H1 (cell line): Measurements from ENCODE around the gene ZNF385D.

ENCODE experiments used
- ASH2L ChIP-seq: fragments of 200-600, 300-600 bp; sonication (generic); IDR thresholded peaks from one replicate; pipeline ENCODE4 v1.7.1; 2017; ENCODE audit warnings: low read length
- CBX5 ChIP-seq: fragments of 300-800, 300-1000 bp; sonication (generic); IDR thresholded peaks from 2 replicates; pipeline ENCODE4 v1.7.1; 2016; ENCODE audit warnings: antibody characterized with exemption, low read length, low read depth
- CREB1 ChIP-seq: IDR thresholded peaks from 2 replicates; pipeline ENCODE4 v1.6.1; 2012; ENCODE audit warnings: inconsistent platforms
- CTCF ChIP-seq, 3 experiments: IDR thresholded peaks; 1 replicate in 2 of 3; 2 replicates in 1 of 3; pipeline versions ENCODE4 v1.5.1 to v1.6.1; 2011; ENCODE audit warnings: low read length in 3 of 3, mild to moderate bottlenecking in 3 of 3, inconsistent platforms in 2 of 3, low read depth in 1 of 3, moderate library complexity in 1 of 3; ENCODE audit not compliant: insufficient read depth in 1 of 3; ENCODE audit errors: control extremely low read depth in 1 of 3
- EP300 ChIP-seq, 2 experiments: IDR thresholded peaks; 1 replicate in 1 of 2; 2 replicates in 1 of 2; pipeline ENCODE4 v1.6.1; 2011 to 2012; ENCODE audit warnings: low read depth in 2 of 2, low read length in 2 of 2, mild to moderate bottlenecking in 2 of 2, borderline replicate concordance in 1 of 2, inconsistent platforms in 1 of 2, moderate library complexity in 1 of 2
- MAX ChIP-seq: IDR thresholded peaks from 2 replicates; pipeline ENCODE4 v1.6.1; 2012; ENCODE audit warnings: inconsistent platforms
- POLR2AphosphoS5 ChIP-seq: IDR thresholded peaks from 2 replicates; pipeline ENCODE4 v1.6.1; 2011; ENCODE audit warnings: low read depth, low read length
- RAD21 ChIP-seq, 2 experiments: IDR thresholded peaks in 1 of 2; conservative IDR thresholded peaks in 1 of 2; 2 replicates each; pipeline ENCODE4 v1.6.1; 2011; ENCODE audit warnings: low read depth in 2 of 2, low read length in 2 of 2, improper control_type of control experiment in 1 of 2, inconsistent platforms in 1 of 2, mild to moderate bottlenecking in 1 of 2, moderate library complexity in 1 of 2
- SIN3A ChIP-seq, 2 experiments: IDR thresholded peaks in 1 of 2; conservative IDR thresholded peaks in 1 of 2; 2 replicates each; pipeline ENCODE4 v1.6.1; 2011 to 2012; ENCODE audit warnings: low read length in 2 of 2, improper control_type of control experiment in 1 of 2, low read depth in 1 of 2, mild to moderate bottlenecking in 1 of 2
- USF2 ChIP-seq: IDR thresholded peaks from 2 replicates; pipeline ENCODE4 v1.6.1; 2011; ENCODE audit warnings: low read length, improper control_type of control experiment
- ZNF274 ChIP-seq: IDR thresholded peaks from 2 replicates; pipeline ENCODE4 v1.7.0; 2012; ENCODE audit warnings: low read length, borderline replicate concordance; ENCODE audit errors: extremely low read depth

GRCh38 chr3:21755896-21756295, 4.9 kb upstream of the ZNF385D start:
- no peak for TF ChIP-seq CTCF (IDR thresholded peaks at IDR 0.05; ENCODE audit: control extremely low read depth in 1 of 3, insufficient read depth in 1 of 3, low read depth in 1 of 3, low read length in 3 of 3)
- no peak for TF ChIP-seq EP300 (IDR thresholded peaks at IDR 0.05; ENCODE audit: borderline replicate concordance in 1 of 2, low read depth in 2 of 2, low read length in 2 of 2)
- TF ChIP-seq CREB1 = no peak
- no peak for TF ChIP-seq MAX
- TF ChIP-seq ASH2L = no peak
- TF ChIP-seq POLR2AphosphoS5 = no peak
- TF ChIP-seq ZNF274 = no peak
- no peak for TF ChIP-seq CBX5
- no peak for TF ChIP-seq SIN3A (conservative IDR thresholded peaks at IDR 0.05 in 1 of 2, IDR thresholded peaks at IDR 0.05 in 1 of 2; ENCODE audit: low read depth in 1 of 2, low read length in 2 of 2)
- TF ChIP-seq USF2 = no peak
- no peak for TF ChIP-seq RAD21 (IDR thresholded peaks at IDR 0.05 in 1 of 2, conservative IDR thresholded peaks at IDR 0.05 in 1 of 2; ENCODE audit: low read depth in 2 of 2, low read length in 2 of 2)
